ENCODE results near the gene USH1G. TPM values are rescaled to one million over a fixed set of nuclear protein-coding genes. Genes with fewer than 3 reads are reported as not detected.
A peak's percentile ranks its signal among the peaks of the same experiment; 100 is the strongest.

The USH1G gene
- total and polyA plus RNA-seq, 12 donors: 0.40 to 5.0 (median 1.2) TPM

DNA sequence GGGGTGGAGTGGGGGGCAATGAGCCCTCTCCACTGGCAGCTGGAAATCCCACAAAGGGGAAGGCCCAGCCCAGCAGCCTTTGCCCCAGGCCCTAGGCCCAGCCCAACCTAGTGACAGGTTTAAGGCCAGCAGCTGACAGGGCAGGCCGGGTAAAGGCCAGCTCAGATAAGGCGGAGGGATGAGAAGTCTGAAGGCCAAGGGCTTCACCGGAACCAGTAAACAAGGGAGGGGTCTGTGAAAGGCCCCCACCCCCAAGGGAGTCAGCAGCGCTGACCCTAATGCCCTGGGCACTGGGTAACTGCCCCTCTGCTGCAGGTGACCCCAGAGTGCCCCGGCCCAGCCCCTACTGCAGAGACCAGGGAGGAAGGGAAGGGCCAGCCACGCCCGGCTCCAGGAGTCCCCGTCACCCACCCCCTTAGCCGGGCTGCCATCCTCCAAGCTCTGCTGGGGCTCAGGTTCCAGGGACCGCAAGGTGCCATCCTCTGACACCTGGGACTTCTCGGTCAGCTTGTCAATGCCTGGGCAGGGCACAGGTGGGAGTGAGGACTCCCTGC, 30.2 kb upstream of the USH1G start:
- Histone ChIP-seq H3K4me1 (replicated peaks in 1 of 2) (no peaks in the 10 kb centered on the region), H3K36me3 (replicated peaks in 1 of 2) (no peaks in the 10 kb centered on the region), H3K4me3 (no peak overlapping the region), H3K27me3 (no peaks in the 10 kb centered on the region), H3K9me3 (replicated peaks in 1 of 3) (no peaks in the 10 kb centered on the region), H3K27ac (no peak overlapping the region)
- 66 to 100% (median 72%) methylated on average over 1 to 11 of the region's 11 CpGs for WGBS, 4 donors
- peak in 4 of 7 donors; percentile 42 to 51 (median 46) for DNase-seq
- TF ChIP-seq, protein P1, sequence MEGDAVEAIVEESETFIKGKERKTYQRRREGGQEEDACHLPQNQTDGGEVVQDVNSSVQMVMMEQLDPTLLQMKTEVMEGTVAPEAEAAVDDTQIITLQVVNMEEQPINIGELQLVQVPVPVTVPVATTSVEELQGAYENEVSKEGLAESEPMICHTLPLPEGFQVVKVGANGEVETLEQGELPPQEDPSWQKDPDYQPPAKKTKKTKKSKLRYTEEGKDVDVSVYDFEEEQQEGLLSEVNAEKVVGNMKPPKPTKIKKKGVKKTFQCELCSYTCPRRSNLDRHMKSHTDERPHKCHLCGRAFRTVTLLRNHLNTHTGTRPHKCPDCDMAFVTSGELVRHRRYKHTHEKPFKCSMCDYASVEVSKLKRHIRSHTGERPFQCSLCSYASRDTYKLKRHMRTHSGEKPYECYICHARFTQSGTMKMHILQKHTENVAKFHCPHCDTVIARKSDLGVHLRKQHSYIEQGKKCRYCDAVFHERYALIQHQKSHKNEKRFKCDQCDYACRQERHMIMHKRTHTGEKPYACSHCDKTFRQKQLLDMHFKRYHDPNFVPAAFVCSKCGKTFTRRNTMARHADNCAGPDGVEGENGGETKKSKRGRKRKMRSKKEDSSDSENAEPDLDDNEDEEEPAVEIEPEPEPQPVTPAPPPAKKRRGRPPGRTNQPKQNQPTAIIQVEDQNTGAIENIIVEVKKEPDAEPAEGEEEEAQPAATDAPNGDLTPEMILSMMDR (IDR thresholded peaks at IDR 0.05): no peak
- no peak for TF ChIP-seq POLR2A (IDR thresholded peaks at IDR 0.05)
- intact Hi-C loops (cut with DNase I): loop anchor here in 1 of 2 donors (10.0 kb wide), 1 partner anchor 158 kb away; no protein-coding TSS in a partner anchor

- TF ChIP-seq, protein P1 (IDR thresholded peaks at IDR 0.05): no peak
- TF ChIP-seq POLR2A (IDR thresholded peaks at IDR 0.05): no peak
- H3K36me3 ChIP-seq (replicated peaks in 1 of 2): no peaks in the 10 kb centered on the region
- H3K4me3 ChIP-seq: no peak overlapping the region
- H3K4me1 ChIP-seq (replicated peaks in 1 of 2): no peaks in the 10 kb centered on the region
- WGBS, 4 donors: 82 to 87% (median 86%) methylated on average over 20 to 24 of the region's 24 CpGs
- intact Hi-C loops (cut with DNase I): loop anchor here in 1 of 2 donors (10.0 kb wide), 1 partner anchor 158 kb away; no protein-coding TSS in a partner anchor
- no peak overlapping the region for H3K27ac ChIP-seq
- DNase-seq: no peak
- no peaks in the 10 kb centered on the region for H3K27me3 ChIP-seq
- H3K9me3 ChIP-seq (replicated peaks in 1 of 3): no peaks in the 10 kb centered on the region
Observed at GRCh38 chr17:74952431-74953133, 29.5 kb upstream of the USH1G start.

- Histone ChIP-seq H3K4me1 (replicated peaks in 1 of 2) (no peaks in the 10 kb centered on the region), H3K27me3 (no peaks in the 10 kb centered on the region), H3K36me3 (replicated peaks in 1 of 2) (no peaks in the 10 kb centered on the region), H3K4me3 (no peak overlapping the region), H3K27ac (no peak overlapping the region), H3K9me3 (replicated peaks in 1 of 3) (no peaks in the 10 kb centered on the region)
- TF ChIP-seq POLR2A (IDR thresholded peaks at IDR 0.05): no peak
- TF ChIP-seq, protein P1 (IDR thresholded peaks at IDR 0.05): no peak
- WGBS, 4 donors: 66 to 85% (median 78%) methylated on average over 10 to 32 of the region's 32 CpGs; no CpG with 5 or more reads in 1 of the 4 donors
- DNase-seq: no peak
- intact Hi-C loops (cut with DNase I): loop anchor here in 1 of 2 donors (10.0 kb wide), 1 partner anchor 157 kb away; no protein-coding TSS in a partner anchor
Observed at GRCh38 chr17:74951680-74952421, 28.8 kb upstream of the USH1G start.

GRCh38 chr17:74951065-74951464, 28.0 kb upstream of the USH1G start:
- no peaks in the 10 kb centered on the region for H3K4me1 ChIP-seq (replicated peaks in 1 of 2)
- no peak for DNase-seq
- H3K27ac ChIP-seq: no peak overlapping the region
- WGBS, 4 donors: 74 to 81% (median 80%) methylated on average over 3 of the region's 3 CpGs; no CpG with 5 or more reads in 1 of the 4 donors
- H3K27me3 ChIP-seq: no peaks in the 10 kb centered on the region
- no peaks in the 10 kb centered on the region for H3K9me3 ChIP-seq (replicated peaks in 1 of 3)
- intact Hi-C loops (cut with DNase I): loop anchor here in 1 of 2 donors (10.0 kb wide), 1 partner anchor 156 kb away; no protein-coding TSS in a partner anchor
- no peaks in the 10 kb centered on the region for H3K36me3 ChIP-seq (replicated peaks in 1 of 2)
- TF ChIP-seq POLR2A (IDR thresholded peaks at IDR 0.05): no peak
- TF ChIP-seq, protein P1 (IDR thresholded peaks at IDR 0.05): no peak
- no peak overlapping the region for H3K4me3 ChIP-seq

Measured in adrenal gland (tissue), 12 donors.